ENCODE measurements around the gene SHFL.

Gene SHFL

GRCh38 chr19:10113964-10114650 is 28.0 kb downstream of the SHFL start:
- no peaks in the 10 kb centered on the region for H3K27me3 ChIP-seq (ENCODE audit: control insufficient read depth in 5 of 5, insufficient read depth in 4 of 5, low read length in 5 of 5)
- H3K27ac ChIP-seq (ENCODE audit: low read depth, low read length), result no peak overlapping the region
- no peak overlapping the region for H3K4me3 ChIP-seq (ENCODE audit: low read depth in 1 of 5, low read length in 5 of 5)
- no peaks in the 10 kb centered on the region for H3K9me3 ChIP-seq (ENCODE audit: control insufficient read depth in 5 of 5, low read length in 5 of 5)
- H3K36me3 ChIP-seq (ENCODE audit: control insufficient read depth in 5 of 5, insufficient read depth in 5 of 5, low read length in 5 of 5), result peaks cover 0 to 66% (median 59%) of the 10 kb centered on the region in 5 donors
- peaks cover 3 to 28% (median 13%) of the 10 kb centered on the region in 5 donors for H3K4me1 ChIP-seq (ENCODE audit: control insufficient read depth in 5 of 5, insufficient read depth in 5 of 5, low read length in 5 of 5)
- no peak overlapping the region for H3K9ac ChIP-seq (ENCODE audit: low read length in 5 of 5)

DNA sequence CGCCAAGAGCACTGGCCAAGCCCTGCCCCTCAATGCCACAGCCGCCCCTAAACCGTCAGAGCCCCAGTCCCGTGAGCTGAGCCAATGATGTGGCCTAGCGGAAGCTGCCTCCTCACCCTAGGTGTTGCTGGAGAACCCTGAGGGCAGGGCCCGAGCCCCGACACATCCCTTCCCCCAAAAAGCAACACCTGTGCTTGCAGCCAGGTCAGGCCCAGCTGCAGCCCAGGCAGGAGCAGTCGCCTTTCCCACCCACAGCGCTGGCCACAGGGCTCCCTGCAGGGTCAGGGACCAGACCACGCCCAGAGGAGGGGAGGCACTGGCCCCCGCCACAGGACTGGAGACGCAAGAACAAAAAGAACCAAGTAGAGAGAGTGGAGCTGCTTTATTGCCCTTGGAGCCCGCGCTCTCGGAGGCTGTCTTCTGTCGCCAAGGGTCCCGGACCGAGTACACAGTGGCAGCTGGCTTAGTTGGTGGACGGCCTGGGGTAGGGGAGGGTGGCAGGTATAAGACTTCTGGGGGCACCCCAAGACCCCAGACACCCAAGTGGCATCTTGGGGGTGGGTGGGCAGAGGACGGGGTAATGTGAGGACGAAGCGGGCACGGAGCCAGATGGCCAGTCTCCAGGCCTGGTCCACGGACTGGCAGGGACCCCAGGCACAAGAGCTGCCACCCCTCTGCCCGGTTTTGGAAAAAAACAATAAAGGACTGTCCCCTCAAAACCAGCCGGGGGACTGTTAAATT is 28.7 kb downstream of the SHFL start:
- no peaks in the 10 kb centered on the region for H3K27me3 ChIP-seq (ENCODE audit: control insufficient read depth in 5 of 5, insufficient read depth in 4 of 5, low read length in 5 of 5)
- H3K27ac ChIP-seq (ENCODE audit: low read depth, low read length), result no peak overlapping the region
- peaks cover 4 to 34% (median 16%) of the 10 kb centered on the region in 5 donors for H3K4me1 ChIP-seq (ENCODE audit: control insufficient read depth in 5 of 5, insufficient read depth in 5 of 5, low read length in 5 of 5)
- H3K9me3 ChIP-seq (ENCODE audit: control insufficient read depth in 5 of 5, low read length in 5 of 5), result no peaks in the 10 kb centered on the region
- H3K36me3 ChIP-seq (ENCODE audit: control insufficient read depth in 5 of 5, insufficient read depth in 5 of 5, low read length in 5 of 5), result peaks cover 0 to 59% (median 52%) of the 10 kb centered on the region in 5 donors
- H3K4me3 ChIP-seq (ENCODE audit: low read depth in 1 of 5, low read length in 5 of 5), result no peak overlapping the region
- no peak overlapping the region for H3K9ac ChIP-seq (ENCODE audit: low read length in 5 of 5)

- H3K27me3 ChIP-seq (ENCODE audit: control insufficient read depth in 5 of 5, insufficient read depth in 4 of 5, low read length in 5 of 5), result no peaks in the 10 kb centered on the region
- no peak overlapping the region for H3K4me3 ChIP-seq (ENCODE audit: low read depth in 1 of 5, low read length in 5 of 5)
- no peak overlapping the region for H3K9ac ChIP-seq (ENCODE audit: low read length in 5 of 5)
- H3K9me3 ChIP-seq (ENCODE audit: control insufficient read depth in 5 of 5, low read length in 5 of 5), result no peaks in the 10 kb centered on the region
- H3K36me3 ChIP-seq (ENCODE audit: control insufficient read depth in 5 of 5, insufficient read depth in 5 of 5, low read length in 5 of 5), result peaks cover 0 to 52% (median 45%) of the 10 kb centered on the region in 5 donors
- peaks cover 4 to 39% (median 16%) of the 10 kb centered on the region in 5 donors for H3K4me1 ChIP-seq (ENCODE audit: control insufficient read depth in 5 of 5, insufficient read depth in 5 of 5, low read length in 5 of 5)
- H3K27ac ChIP-seq (ENCODE audit: low read depth, low read length), result no peak overlapping the region
These were observed 29.4 kb downstream of the SHFL start for GRCh38 chr19:10115392-10116084.

- Histone ChIP-seq H3K9me3 (ENCODE audit: control insufficient read depth in 5 of 5, low read length in 5 of 5) (no peaks in the 10 kb centered on the region), H3K4me3 (ENCODE audit: low read depth in 1 of 5, low read length in 5 of 5) (no peak overlapping the region), H3K4me1 (ENCODE audit: control insufficient read depth in 5 of 5, insufficient read depth in 5 of 5, low read length in 5 of 5) (peaks cover 4 to 43% (median 23%) of the 10 kb centered on the region in 5 donors), H3K36me3 (ENCODE audit: control insufficient read depth in 5 of 5, insufficient read depth in 5 of 5, low read length in 5 of 5) (peaks cover 0 to 44% (median 37%) of the 10 kb centered on the region in 5 donors), H3K27ac (ENCODE audit: low read depth, low read length) (no peak overlapping the region), H3K9ac (ENCODE audit: low read length in 5 of 5) (no peak overlapping the region), H3K27me3 (ENCODE audit: control insufficient read depth in 5 of 5, insufficient read depth in 4 of 5, low read length in 5 of 5) (no peaks in the 10 kb centered on the region)
These were observed 30.2 kb downstream of the SHFL start for GRCh38 chr19:10116085-10116865.

DNA sequence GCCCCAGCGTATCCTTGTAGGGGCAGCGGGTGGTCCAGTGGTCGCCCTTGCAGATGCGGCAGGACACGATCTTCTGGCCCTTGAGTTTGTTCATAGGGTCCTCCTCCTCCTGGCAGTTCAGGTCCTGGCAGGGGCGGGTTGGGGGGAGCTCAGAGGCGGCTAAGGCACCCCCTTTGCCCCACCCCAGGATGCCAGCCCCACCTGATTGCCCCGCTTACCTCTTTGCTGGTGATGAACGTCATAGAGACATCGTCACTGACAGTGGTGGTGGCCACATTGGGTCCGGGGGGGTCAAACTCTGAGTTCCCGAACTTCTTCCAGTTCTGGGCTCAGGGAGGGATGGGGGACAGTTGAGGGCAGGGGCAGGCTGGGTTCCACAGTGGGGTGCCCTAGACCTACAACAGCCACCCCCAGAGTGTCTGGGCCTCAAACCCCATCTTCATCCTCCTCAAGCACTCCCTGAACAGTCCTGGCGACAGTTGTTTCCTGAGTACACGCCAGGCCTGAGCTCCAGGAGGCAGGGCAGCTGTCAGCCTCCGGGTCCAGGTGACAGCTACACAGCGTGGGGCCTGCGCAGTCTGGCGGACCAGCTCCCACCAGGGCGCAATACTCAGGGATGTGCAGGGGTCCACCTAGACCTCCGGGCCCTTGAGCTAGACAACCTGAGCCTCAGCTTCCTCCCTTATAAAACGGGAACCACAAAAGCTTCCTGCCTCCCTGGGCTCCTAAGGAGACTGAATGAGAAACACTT is 30.9 kb downstream of the SHFL start:
- H3K4me3 ChIP-seq (ENCODE audit: low read depth in 1 of 5, low read length in 5 of 5), result no peak overlapping the region
- H3K4me1 ChIP-seq (ENCODE audit: control insufficient read depth in 5 of 5, insufficient read depth in 5 of 5, low read length in 5 of 5), result peaks cover 4 to 40% (median 23%) of the 10 kb centered on the region in 5 donors
- no peaks in the 10 kb centered on the region for H3K27me3 ChIP-seq (ENCODE audit: control insufficient read depth in 5 of 5, insufficient read depth in 4 of 5, low read length in 5 of 5)
- H3K9me3 ChIP-seq (ENCODE audit: control insufficient read depth in 5 of 5, low read length in 5 of 5), result no peaks in the 10 kb centered on the region
- H3K27ac ChIP-seq (ENCODE audit: low read depth, low read length), result no peak overlapping the region
- H3K36me3 ChIP-seq (ENCODE audit: control insufficient read depth in 5 of 5, insufficient read depth in 5 of 5, low read length in 5 of 5), result peaks cover 0 to 42% (median 34%) of the 10 kb centered on the region in 5 donors
- H3K9ac ChIP-seq (ENCODE audit: low read length in 5 of 5), result no peak overlapping the region

DNA sequence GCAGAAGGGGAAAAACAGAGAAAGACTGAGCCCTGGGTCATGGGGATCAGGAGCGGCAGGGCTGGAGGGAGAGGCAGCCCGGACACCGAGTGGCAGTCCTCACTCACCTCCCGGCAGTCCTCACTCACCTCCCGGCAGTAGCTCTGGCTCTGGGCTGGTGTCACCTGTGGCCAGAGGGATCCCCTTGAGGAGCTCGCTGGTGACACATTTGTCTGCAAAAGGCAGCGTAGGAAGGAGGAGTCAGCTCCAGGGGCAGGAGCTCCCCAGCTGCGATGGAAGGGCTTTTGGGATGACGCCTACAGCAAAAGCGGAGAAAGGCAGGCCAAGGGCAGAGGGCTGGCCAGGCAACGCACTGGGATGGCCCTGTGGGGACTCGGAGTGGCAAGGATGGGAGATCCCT is 32.8 kb downstream of the SHFL start:
- Histone ChIP-seq H3K4me1 (ENCODE audit: control insufficient read depth in 5 of 5, insufficient read depth in 5 of 5, low read length in 5 of 5) (peaks cover 4 to 26% (median 17%) of the 10 kb centered on the region in 5 donors), H3K36me3 (ENCODE audit: control insufficient read depth in 5 of 5, insufficient read depth in 5 of 5, low read length in 5 of 5) (peaks cover 0 to 42% (median 34%) of the 10 kb centered on the region in 5 donors), H3K4me3 (ENCODE audit: low read depth in 1 of 5, low read length in 5 of 5) (peak overlapping the region; percentile 77 to 99 (median 93)), H3K27me3 (ENCODE audit: control insufficient read depth in 5 of 5, insufficient read depth in 4 of 5, low read length in 5 of 5) (no peaks in the 10 kb centered on the region), H3K9ac (ENCODE audit: low read length in 5 of 5) (peak overlapping the region; percentile 84 to 97 (median 94)), H3K27ac (ENCODE audit: low read depth, low read length) (peak overlapping the region; percentile 67), H3K9me3 (ENCODE audit: control insufficient read depth in 5 of 5, low read length in 5 of 5) (no peaks in the 10 kb centered on the region)

- Histone ChIP-seq H3K4me1 (ENCODE audit: control insufficient read depth in 5 of 5, insufficient read depth in 5 of 5, low read length in 5 of 5) (peaks cover 4 to 26% (median 17%) of the 10 kb centered on the region in 5 donors), H3K9ac (ENCODE audit: low read length in 5 of 5) (peak overlapping the region in 4 of 5 donors; percentile 11 to 51 (median 19)), H3K4me3 (ENCODE audit: low read depth in 1 of 5, low read length in 5 of 5) (peak overlapping the region in 4 of 5 donors; percentile 11 to 39 (median 36)), H3K27ac (ENCODE audit: low read depth, low read length) (peak overlapping the region; percentile 37), H3K36me3 (ENCODE audit: control insufficient read depth in 5 of 5, insufficient read depth in 5 of 5, low read length in 5 of 5) (peaks cover 0 to 27% (median 22%) of the 10 kb centered on the region in 5 donors), H3K27me3 (ENCODE audit: control insufficient read depth in 5 of 5, insufficient read depth in 4 of 5, low read length in 5 of 5) (no peaks in the 10 kb centered on the region), H3K9me3 (ENCODE audit: control insufficient read depth in 5 of 5, low read length in 5 of 5) (no peaks in the 10 kb centered on the region)
These were observed 34.5 kb downstream of the SHFL start for GRCh38 chr19:10120538-10121189.

DNA sequence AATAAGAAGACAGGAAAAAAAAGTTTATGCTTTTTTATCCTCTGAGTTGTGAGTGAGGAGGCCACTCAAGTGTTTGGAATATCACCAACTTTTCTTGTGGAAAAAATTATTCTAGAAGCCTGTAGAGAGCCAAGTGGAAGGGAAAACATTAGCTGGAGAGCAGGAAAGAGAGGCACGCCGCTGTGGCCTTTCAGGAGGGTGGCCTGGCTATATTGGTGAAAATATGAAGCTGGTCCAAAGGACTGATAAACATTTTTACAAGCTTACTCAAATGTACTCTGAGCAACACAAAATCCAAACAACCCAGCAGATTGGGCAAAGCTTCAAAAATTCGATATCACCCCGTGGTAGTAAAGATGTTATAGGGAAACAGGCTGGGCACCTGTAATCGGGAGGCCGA is 35.9 kb downstream of the SHFL start:
- H3K9me3 ChIP-seq (ENCODE audit: control insufficient read depth in 5 of 5, low read length in 5 of 5), result no peaks in the 10 kb centered on the region
- peaks cover 4 to 26% (median 17%) of the 10 kb centered on the region in 5 donors for H3K4me1 ChIP-seq (ENCODE audit: control insufficient read depth in 5 of 5, insufficient read depth in 5 of 5, low read length in 5 of 5)
- H3K27ac ChIP-seq (ENCODE audit: low read depth, low read length), result peak overlapping the region; percentile 16
- peaks cover 0 to 13% (median 9%) of the 10 kb centered on the region in 5 donors for H3K36me3 ChIP-seq (ENCODE audit: control insufficient read depth in 5 of 5, insufficient read depth in 5 of 5, low read length in 5 of 5)
- no peak overlapping the region for H3K4me3 ChIP-seq (ENCODE audit: low read depth in 1 of 5, low read length in 5 of 5)
- no peak overlapping the region for H3K9ac ChIP-seq (ENCODE audit: low read length in 5 of 5)
- H3K27me3 ChIP-seq (ENCODE audit: control insufficient read depth in 5 of 5, insufficient read depth in 4 of 5, low read length in 5 of 5), result no peaks in the 10 kb centered on the region

All from subcutaneous abdominal adipose tissue (tissue), 5 donors.